ENCODE results near the gene EIF3I. TPM values are rescaled to one million over a fixed set of nuclear protein-coding genes. Genes with fewer than 3 reads are reported as not detected.
"Not testable (repeated sequence)": the region's sequence is repeated elsewhere in the genome, so short reads cannot be mapped to it uniquely, and the experiment has no call there.

The EIF3I gene
- total RNA-seq, 1 donor from 2014 or later, result 265 TPM

DNA sequence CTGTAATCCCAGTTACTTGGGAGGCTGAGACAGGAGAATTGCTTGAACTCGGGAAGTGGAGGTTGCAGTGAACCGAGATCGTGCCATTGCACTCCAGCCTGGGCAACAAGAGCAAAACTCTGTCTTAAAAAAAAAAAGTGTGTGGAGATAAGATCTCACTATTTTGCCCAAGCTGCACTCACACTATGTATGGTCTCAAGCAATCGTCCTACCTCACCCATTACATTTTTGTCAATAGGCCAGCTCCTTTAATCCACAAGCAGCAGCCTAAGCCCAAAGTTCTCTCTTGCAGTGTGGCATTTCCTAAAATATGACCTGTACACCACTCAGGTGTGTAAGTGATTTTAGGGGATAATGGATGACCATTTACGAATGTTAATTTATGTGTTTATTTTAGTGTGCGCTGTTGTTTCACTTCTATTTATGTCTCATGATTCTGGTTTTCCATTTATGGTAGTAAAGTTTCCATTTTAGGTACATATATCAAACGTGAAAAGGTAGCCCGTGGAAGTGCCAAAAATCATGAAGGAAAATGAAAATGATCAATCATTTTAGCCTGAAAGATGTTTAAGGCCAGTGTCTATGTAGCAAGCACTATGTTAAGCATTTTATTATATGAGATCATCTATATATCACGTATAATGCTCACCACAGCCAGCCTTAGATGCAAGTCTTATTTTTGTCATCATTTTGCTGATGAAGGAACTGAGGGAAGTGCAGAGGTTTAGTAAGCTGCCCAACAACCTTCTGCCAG, 34.4 kb downstream of the EIF3I start:
- no peak for DNase-seq (ENCODE audit: low read depth)
- Histone ChIP-seq H3K4me3 (ENCODE audit: low read depth, low read length) (no peak overlapping the region), H3K27me3 (ENCODE audit: control insufficient read depth, insufficient read depth, low read length) (no peaks in the 10 kb centered on the region), H3K36me3 (ENCODE audit: control insufficient read depth, insufficient read depth, low read length) (no peaks in the 10 kb centered on the region)
- TF ChIP-seq, protein P1, sequence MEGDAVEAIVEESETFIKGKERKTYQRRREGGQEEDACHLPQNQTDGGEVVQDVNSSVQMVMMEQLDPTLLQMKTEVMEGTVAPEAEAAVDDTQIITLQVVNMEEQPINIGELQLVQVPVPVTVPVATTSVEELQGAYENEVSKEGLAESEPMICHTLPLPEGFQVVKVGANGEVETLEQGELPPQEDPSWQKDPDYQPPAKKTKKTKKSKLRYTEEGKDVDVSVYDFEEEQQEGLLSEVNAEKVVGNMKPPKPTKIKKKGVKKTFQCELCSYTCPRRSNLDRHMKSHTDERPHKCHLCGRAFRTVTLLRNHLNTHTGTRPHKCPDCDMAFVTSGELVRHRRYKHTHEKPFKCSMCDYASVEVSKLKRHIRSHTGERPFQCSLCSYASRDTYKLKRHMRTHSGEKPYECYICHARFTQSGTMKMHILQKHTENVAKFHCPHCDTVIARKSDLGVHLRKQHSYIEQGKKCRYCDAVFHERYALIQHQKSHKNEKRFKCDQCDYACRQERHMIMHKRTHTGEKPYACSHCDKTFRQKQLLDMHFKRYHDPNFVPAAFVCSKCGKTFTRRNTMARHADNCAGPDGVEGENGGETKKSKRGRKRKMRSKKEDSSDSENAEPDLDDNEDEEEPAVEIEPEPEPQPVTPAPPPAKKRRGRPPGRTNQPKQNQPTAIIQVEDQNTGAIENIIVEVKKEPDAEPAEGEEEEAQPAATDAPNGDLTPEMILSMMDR (IDR thresholded peaks at IDR 0.05; ENCODE audit: insufficient read depth, low read length, poor library complexity, severe bottlenecking), result no peak

DNA sequence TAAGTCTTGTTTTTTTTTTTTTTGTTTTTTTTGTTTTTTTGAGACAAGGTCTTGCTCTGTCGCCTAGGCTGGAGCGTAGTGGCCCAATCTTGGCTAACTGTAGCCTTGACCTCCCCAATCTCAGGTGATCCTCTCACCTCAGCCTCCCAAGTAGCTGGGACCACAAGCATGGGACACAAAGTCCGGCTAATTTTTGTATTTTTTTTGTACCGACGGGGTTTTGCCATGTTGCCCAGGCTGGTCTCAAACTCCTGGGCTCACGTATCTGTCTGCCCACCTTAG, 35.0 kb downstream of the EIF3I start:
- no peak overlapping the region for H3K4me3 ChIP-seq (ENCODE audit: low read depth, low read length)
- TF ChIP-seq, protein P1 (IDR thresholded peaks at IDR 0.05; ENCODE audit: insufficient read depth, low read length, poor library complexity, severe bottlenecking), result no peak
- no peaks in the 10 kb centered on the region for H3K36me3 ChIP-seq (ENCODE audit: control insufficient read depth, insufficient read depth, low read length)
- no peaks in the 10 kb centered on the region for H3K27me3 ChIP-seq (ENCODE audit: control insufficient read depth, insufficient read depth, low read length)
- no peak for DNase-seq (ENCODE audit: low read depth)

GRCh38 chr1:32263236-32263593, 41.0 kb downstream of the EIF3I start:
- not testable (repeated sequence) for H3K36me3 ChIP-seq (ENCODE audit: control insufficient read depth, insufficient read depth, low read length); DNase-seq (ENCODE audit: low read depth); H3K27me3 ChIP-seq (ENCODE audit: control insufficient read depth, insufficient read depth, low read length); H3K4me3 ChIP-seq (ENCODE audit: low read depth, low read length)

DNA sequence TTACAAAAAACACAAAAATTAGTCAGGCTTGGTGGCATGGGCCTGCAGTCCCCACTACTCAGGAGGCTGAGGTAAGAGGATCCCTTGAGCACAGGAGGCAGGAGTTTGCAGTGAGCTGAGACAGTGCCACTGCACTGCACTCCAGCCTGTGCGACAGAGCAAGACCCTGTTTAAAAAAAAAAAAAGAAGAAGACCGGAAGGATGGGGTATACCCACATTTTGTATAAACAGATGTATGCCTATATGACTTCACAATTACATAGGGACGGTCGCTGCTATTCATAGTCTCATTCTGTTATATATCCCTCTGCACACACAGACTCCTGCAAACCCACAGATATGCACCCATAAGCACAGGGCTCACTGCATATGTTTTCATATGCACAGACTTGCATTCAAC, 41.5 kb downstream of the EIF3I start:
- TF ChIP-seq, protein P1 (IDR thresholded peaks at IDR 0.05; ENCODE audit: insufficient read depth, low read length, poor library complexity, severe bottlenecking), result no peak
- no peaks in the 10 kb centered on the region for H3K36me3 ChIP-seq (ENCODE audit: control insufficient read depth, insufficient read depth, low read length)

DNA sequence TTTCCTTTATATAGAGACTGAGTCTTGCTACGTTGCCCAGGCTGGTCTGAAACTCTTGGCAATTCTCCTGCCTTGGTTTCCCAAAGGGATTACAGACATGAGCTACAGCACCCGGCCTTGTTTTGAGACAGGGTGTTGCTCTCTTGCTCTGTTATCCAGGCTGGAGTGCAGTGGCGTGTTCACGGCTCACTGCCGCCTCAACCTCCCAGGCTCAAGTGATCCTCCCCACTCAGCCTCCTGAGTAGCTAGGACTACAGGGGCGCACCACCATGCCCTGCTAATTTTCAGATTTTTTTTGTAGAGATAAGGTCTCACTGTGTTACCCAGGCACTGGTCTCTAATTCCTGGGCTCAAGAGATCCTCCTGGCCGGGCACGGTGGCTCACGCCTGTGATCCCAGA, 43.6 kb downstream of the EIF3I start:
- Histone ChIP-seq H3K36me3 (ENCODE audit: control insufficient read depth, insufficient read depth, low read length) (no peaks in the 10 kb centered on the region), H3K4me3 (ENCODE audit: low read depth, low read length) (no peak overlapping the region), H3K27me3 (ENCODE audit: control insufficient read depth, insufficient read depth, low read length) (peaks cover 2% of the 10 kb centered on the region)
- TF ChIP-seq, protein P1 (IDR thresholded peaks at IDR 0.05; ENCODE audit: insufficient read depth, low read length, poor library complexity, severe bottlenecking), result no peak
- no peak for DNase-seq (ENCODE audit: low read depth)

More for the DNA sequence above, 41.5 kb downstream of the EIF3I start:
- H3K4me3 ChIP-seq (ENCODE audit: low read depth, low read length), result no peak overlapping the region
- no peak for DNase-seq (ENCODE audit: low read depth)
- peaks cover 2% of the 10 kb centered on the region for H3K27me3 ChIP-seq (ENCODE audit: control insufficient read depth, insufficient read depth, low read length)

GRCh38 chr1:32266921-32267591, 44.8 kb downstream of the EIF3I start:
- Histone ChIP-seq H3K4me3 (ENCODE audit: low read depth, low read length) (no peak overlapping the region), H3K36me3 (ENCODE audit: control insufficient read depth, insufficient read depth, low read length) (no peaks in the 10 kb centered on the region), H3K27me3 (ENCODE audit: control insufficient read depth, insufficient read depth, low read length) (peaks cover 2% of the 10 kb centered on the region)
- no peak for DNase-seq (ENCODE audit: low read depth)
- TF ChIP-seq, protein P1 (IDR thresholded peaks at IDR 0.05; ENCODE audit: insufficient read depth, low read length, poor library complexity, severe bottlenecking), result no peak
